Osteocyte (in vitro differentiated cells): ENCODE measurements around the gene ZNF524. TPM values are rescaled to one million over a fixed set of nuclear protein-coding genes. Genes with fewer than 3 reads are reported as not detected.

Experiments used
- DNase-seq: peaks from one replicate; pipeline ENCODE4 v3.0.0; 2021; ENCODE audit warnings: mixed read lengths; ENCODE audit not compliant: unreplicated experiment; ENCODE audit errors: extremely low spot score
- H3K27ac Mint-ChIP-seq: one replicate; pipeline ENCODE4 v1.8.0; 2021; ENCODE audit warnings: mild to moderate bottlenecking, mixed read lengths; ENCODE audit not compliant: unreplicated experiment
- H3K27me3 Mint-ChIP-seq: one replicate; pipeline ENCODE4 v1.8.0; 2021; ENCODE audit warnings: mixed read lengths; ENCODE audit not compliant: unreplicated experiment
- H3K36me3 Mint-ChIP-seq: one replicate; pipeline ENCODE4 v1.8.0; 2021; ENCODE audit warnings: mixed read lengths; ENCODE audit not compliant: unreplicated experiment
- H3K4me1 Mint-ChIP-seq: one replicate; pipeline ENCODE4 v1.8.0; 2021; ENCODE audit warnings: mixed read lengths; ENCODE audit not compliant: unreplicated experiment
- H3K4me3 Mint-ChIP-seq: one replicate; pipeline ENCODE4 v1.8.0; 2021; ENCODE audit warnings: mild to moderate bottlenecking, moderate library complexity, mixed read lengths; ENCODE audit not compliant: unreplicated experiment
- H3K9me3 Mint-ChIP-seq: one replicate; pipeline ENCODE4 v1.8.0; 2021; ENCODE audit warnings: mixed read lengths; ENCODE audit not compliant: unreplicated experiment
- CTCF ChIP-seq: fragments of 200-600 bp; sonication (generic); IDR thresholded peaks from 2 replicates; pipeline ENCODE4 v1.5.0; 2021; ENCODE audit warnings: antibody characterized with exemption, mild to moderate bottlenecking, moderate library complexity
- total RNA-seq: library from RNA; stranded (reverse); gene quantifications from 2 replicates; pipeline ENCODE4 v1.2.1, GENCODE V29; 2021

ZNF524 gene
- total RNA-seq, 1 donor from 2014 or later = 15.5 TPM

GRCh38 chr19:55598719-55599467 is 1.2 kb upstream of the ZNF524 start:
- Mint-ChIP-seq H3K9me3 (no peaks in the 10 kb centered on the region), H3K27ac (peak overlapping the region; percentile 100), H3K4me1 (peaks cover 17% of the 10 kb centered on the region)

GRCh38 chr19:55599468-55599841 is 633 bp upstream of the ZNF524 start, which contains the start of gene FIZ1:
TSS of gene FIZ1 (minus strand) at chr19:55599517. CDS start at chr19:55597865, 1,652 bp downstream.
- peak; percentile 99 for DNase-seq
- Mint-ChIP-seq H3K27ac (peak within 1 kb of the TSS; percentile 100), H3K9me3 (no peaks in the 10 kb centered on the region), H3K4me1 (peaks cover 20% of the 10 kb centered on the region), H3K4me3 (peak within 1 kb of the TSS; percentile 96), H3K36me3 (peaks cover 27% of the 10 kb centered on the region), H3K27me3 (no peaks in the 10 kb centered on the region)
- TF ChIP-seq CTCF = no peak

More at GRCh38 chr19:55598719-55599467, 1.2 kb upstream of the ZNF524 start:
- peak; percentile 99 for DNase-seq
- Mint-ChIP-seq H3K4me3 (peak overlapping the region; percentile 96), H3K36me3 (peaks cover 27% of the 10 kb centered on the region), H3K27me3 (no peaks in the 10 kb centered on the region)
- no peak for TF ChIP-seq CTCF

- Mint-ChIP-seq H3K4me3 (peak overlapping the region; percentile 70), H3K36me3 (peaks cover 17% of the 10 kb centered on the region), H3K4me1 (peaks cover 25% of the 10 kb centered on the region)
Measured at GRCh38 chr19:55600662-55601028, 557 bp downstream of the ZNF524 start.

GRCh38 chr19:55601084-55601483 is 996 bp downstream of the ZNF524 start:
- H3K4me1 Mint-ChIP-seq = peaks cover 25% of the 10 kb centered on the region
- no peak for DNase-seq
- H3K36me3 Mint-ChIP-seq = peaks cover 12% of the 10 kb centered on the region
- peak overlapping the region; percentile 70 for H3K4me3 Mint-ChIP-seq
- H3K27ac Mint-ChIP-seq = peak overlapping the region; percentile 78
- no peak for TF ChIP-seq CTCF
- no peaks in the 10 kb centered on the region for H3K9me3 Mint-ChIP-seq
- no peaks in the 10 kb centered on the region for H3K27me3 Mint-ChIP-seq

More at GRCh38 chr19:55600662-55601028, 557 bp downstream of the ZNF524 start:
- no peak for TF ChIP-seq CTCF
- peak overlapping the region; percentile 78 for H3K27ac Mint-ChIP-seq
- H3K9me3 Mint-ChIP-seq = no peaks in the 10 kb centered on the region
- no peaks in the 10 kb centered on the region for H3K27me3 Mint-ChIP-seq
- no peak for DNase-seq

- H3K4me1 Mint-ChIP-seq = peaks cover 37% of the 10 kb centered on the region
- H3K27me3 Mint-ChIP-seq = no peaks in the 10 kb centered on the region
- no peaks in the 10 kb centered on the region for H3K9me3 Mint-ChIP-seq
- peaks cover 4% of the 10 kb centered on the region for H3K36me3 Mint-ChIP-seq
- TF ChIP-seq CTCF = no peak
- H3K4me3 Mint-ChIP-seq = no peak overlapping the region
- DNase-seq = no peak
- no peak overlapping the region for H3K27ac Mint-ChIP-seq
Measured at GRCh38 chr19:55602104-55603001, 2.3 kb downstream of the ZNF524 start.
